ENCODE measurements around the gene TSPAN13.

GRCh38 chr7:16776053-16776452, 22.5 kb downstream of the TSPAN13 start:
- TF ChIP-seq CTCF (IDR thresholded peaks at IDR 0.05; ENCODE audit: low read length) = no peak
- no peak for TF ChIP-seq EZH2 (optimal IDR thresholded peaks at IDR 0.05; ENCODE audit: low read depth, low read length)
- no peak for TF ChIP-seq EZH2phosphoT487 (IDR thresholded peaks at IDR 0.05; ENCODE audit: low read length)

All from MM.1S (cell line).